Activated T-helper 1 cell treated with anti-CD3 and anti-CD28 coated beads, Interleukin-12 subunit alpha, Interleukin-12 subunit beta, Interleukin-2, Interleukin-4 antibody, amounts not matched to agents 30 ng/mL and 10 ng/mL and 1 ng/mL, durations not matched to agents 14 hours and 24 hours and 36 hours (primary cell): ENCODE measurements around the gene CD40LG. TPM values are rescaled to one million over a fixed set of nuclear protein-coding genes. Genes with fewer than 3 reads are reported as not detected.

Source experiments
- DNase-seq: peaks from one replicate; pipeline ENCODE4 v3.0.0; 2021; ENCODE audit warnings: low spot score
- H3K27ac Mint-ChIP-seq: one replicate; pipeline ENCODE4 v1.8.0; 2021; ENCODE audit warnings: mild to moderate bottlenecking, mixed read lengths
- H3K27me3 Mint-ChIP-seq: one replicate; pipeline ENCODE4 v1.8.0; 2022; ENCODE audit warnings: mild to moderate bottlenecking, moderate library complexity, mixed read lengths; ENCODE audit not compliant: insufficient read depth
- H3K36me3 Mint-ChIP-seq: one replicate; pipeline ENCODE4 v1.8.0; 2021; ENCODE audit warnings: low read depth, mixed read lengths
- H3K4me1 Mint-ChIP-seq: one replicate; pipeline ENCODE4 v1.8.0; 2021; ENCODE audit warnings: low read depth, mixed read lengths
- H3K4me3 Mint-ChIP-seq: one replicate; pipeline ENCODE4 v1.8.0; 2021; ENCODE audit warnings: mild to moderate bottlenecking, moderate library complexity, mixed read lengths
- H3K9me3 Mint-ChIP-seq: one replicate; pipeline ENCODE4 v1.8.0; 2021; ENCODE audit warnings: mixed read lengths
- intact Hi-C: fragments of 100-400 bp; cut with micrococcal nuclease; formaldehyde crosslinking; loops from one replicate; pipeline ENCODE4 v1.15.1; 2024
- total RNA-seq: library from RNA; stranded (reverse); gene quantifications from 2 replicates; pipeline ENCODE4 v1.2.3, GENCODE V29; 2022

Gene CD40LG
- total RNA-seq, 1 donor from 2014 or later, result 261 TPM

GRCh38 chrX:136687457-136687856, 39.5 kb downstream of the CD40LG start:
- Mint-ChIP-seq H3K27me3 (no peaks in the 10 kb centered on the region), H3K4me3 (peak overlapping the region; percentile 39), H3K9me3 (no peaks in the 10 kb centered on the region), H3K27ac (peak overlapping the region; percentile 90), H3K36me3 (peaks cover 14% of the 10 kb centered on the region), H3K4me1 (peaks cover 47% of the 10 kb centered on the region)
- DNase-seq, result no peak
- intact Hi-C loops, result no loop called here

DNA sequence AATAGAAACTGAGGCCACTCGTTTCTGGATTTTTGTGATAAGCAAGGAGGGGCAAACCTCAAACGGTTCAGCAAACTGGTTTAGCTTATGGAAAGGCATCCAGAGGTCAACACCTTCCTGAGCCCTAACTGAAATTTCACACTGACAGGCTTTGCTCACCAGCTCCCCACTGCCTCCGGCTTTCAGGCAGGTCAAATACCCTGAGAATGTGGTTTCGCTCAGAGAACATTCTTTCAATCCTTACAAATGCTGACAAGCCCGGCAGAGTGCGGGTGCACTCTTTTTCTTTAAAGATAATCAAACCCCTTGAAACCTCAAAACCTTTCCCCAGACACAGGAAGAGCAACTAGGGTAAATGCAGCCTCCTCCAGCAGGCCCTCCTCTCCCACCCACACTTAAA, 41.5 kb downstream of the CD40LG start:
- H3K27me3 Mint-ChIP-seq, result no peaks in the 10 kb centered on the region
- peak overlapping the region; percentile 92 for H3K27ac Mint-ChIP-seq
- DNase-seq, result no peak
- H3K4me1 Mint-ChIP-seq, result peaks cover 58% of the 10 kb centered on the region
- no peaks in the 10 kb centered on the region for H3K9me3 Mint-ChIP-seq
- H3K4me3 Mint-ChIP-seq, result peak overlapping the region; percentile 59
- intact Hi-C loops, result no loop called here
- peaks cover 13% of the 10 kb centered on the region for H3K36me3 Mint-ChIP-seq

GRCh38 chrX:136691028-136691809, 43.3 kb downstream of the CD40LG start:
- Mint-ChIP-seq H3K4me1 (peaks cover 76% of the 10 kb centered on the region), H3K27me3 (no peaks in the 10 kb centered on the region), H3K27ac (peak overlapping the region; percentile 84), H3K4me3 (no peak overlapping the region), H3K36me3 (peaks cover 15% of the 10 kb centered on the region), H3K9me3 (no peaks in the 10 kb centered on the region)
- intact Hi-C loops, result loop anchor here (10.0 kb wide), 3 partner anchors 296 to 666 kb away; partner anchors contain the start of gene MAP7D3
- no peak for DNase-seq

- no peaks in the 10 kb centered on the region for H3K27me3 Mint-ChIP-seq
- H3K27ac Mint-ChIP-seq, result no peak overlapping the region
- no peak for DNase-seq
- H3K36me3 Mint-ChIP-seq, result peaks cover 17% of the 10 kb centered on the region
- H3K9me3 Mint-ChIP-seq, result no peaks in the 10 kb centered on the region
- intact Hi-C loops, result loop anchor here (10.0 kb wide), 3 partner anchors 297 to 667 kb away; partner anchors contain the start of gene MAP7D3
- peaks cover 79% of the 10 kb centered on the region for H3K4me1 Mint-ChIP-seq
- no peak overlapping the region for H3K4me3 Mint-ChIP-seq
Measured at GRCh38 chrX:136692271-136692670, 44.3 kb downstream of the CD40LG start.

DNA sequence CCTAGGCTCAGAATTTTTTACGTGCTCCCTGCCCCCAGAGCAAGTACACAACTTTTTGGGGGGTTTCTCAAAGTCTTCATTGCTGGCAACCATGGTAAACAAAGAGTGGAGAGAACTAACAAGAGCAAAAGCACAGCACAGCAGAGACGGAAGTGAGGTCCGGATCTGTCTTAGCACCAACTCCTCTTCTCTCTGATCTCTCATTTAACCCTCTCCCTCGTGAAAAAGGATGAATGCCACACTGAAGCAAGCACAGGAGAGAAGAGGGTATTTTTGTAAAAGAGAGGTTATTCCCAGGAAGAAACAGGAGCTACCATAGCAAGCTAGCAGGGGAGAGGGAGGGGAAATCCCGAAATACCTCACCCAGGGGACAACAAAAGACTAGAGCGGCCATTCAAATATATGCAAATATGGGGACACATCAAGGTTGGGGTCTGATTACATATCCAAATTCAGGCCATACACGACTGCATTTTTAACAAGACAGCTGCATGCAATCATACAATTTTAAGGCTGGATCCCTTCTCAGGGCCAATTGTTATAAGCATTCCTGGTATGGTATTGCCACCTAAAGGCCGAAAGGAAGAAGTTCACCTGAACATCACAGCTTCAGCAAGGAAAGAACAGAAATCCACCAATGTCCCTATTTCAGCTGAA, 46.6 kb downstream of the CD40LG start:
- H3K4me1 Mint-ChIP-seq, result peaks cover 70% of the 10 kb centered on the region
- no peaks in the 10 kb centered on the region for H3K9me3 Mint-ChIP-seq
- no peak for DNase-seq
- no peaks in the 10 kb centered on the region for H3K27me3 Mint-ChIP-seq
- peaks cover 20% of the 10 kb centered on the region for H3K36me3 Mint-ChIP-seq
- H3K4me3 Mint-ChIP-seq, result peak overlapping the region; percentile 80
- H3K27ac Mint-ChIP-seq, result peak overlapping the region; percentile 99
- intact Hi-C loops, result loop anchor here (1.0 to 10.0 kb wide), 12 partner anchors 21 to 670 kb away; partner anchors contain the start of genes HTATSF1 and MAP7D3

- intact Hi-C loops, result loop anchor here (10.0 kb wide), 3 partner anchors 302 to 672 kb away; partner anchors contain the start of gene MAP7D3
- Mint-ChIP-seq H3K36me3 (peaks cover 32% of the 10 kb centered on the region), H3K9me3 (peaks cover 10% of the 10 kb centered on the region), H3K27me3 (no peaks in the 10 kb centered on the region), H3K27ac (peak overlapping the region; percentile 74), H3K4me3 (no peak overlapping the region), H3K4me1 (peaks cover 51% of the 10 kb centered on the region)
- DNase-seq, result no peak
Measured at GRCh38 chrX:136697156-136697555, 49.2 kb downstream of the CD40LG start.

- DNase-seq, result no peak
- Mint-ChIP-seq H3K4me1 (peaks cover 36% of the 10 kb centered on the region), H3K36me3 (peaks cover 19% of the 10 kb centered on the region), H3K4me3 (no peak overlapping the region), H3K9me3 (no peaks in the 10 kb centered on the region), H3K27me3 (no peaks in the 10 kb centered on the region), H3K27ac (peak overlapping the region; percentile 48)
- intact Hi-C loops, result no loop called here
Measured at GRCh38 chrX:136708348-136708747, 60.4 kb downstream of the CD40LG start.

Other genes with a start within 250 kb of the CD40LG start
- gene BRS3, start 160.2 kb upstream of the CD40LG start, total RNA-seq, result not detected in 2 replicates
- gene HTATSF1, start 150.6 kb upstream of the CD40LG start, total RNA-seq, result 50.2 and 54.2 TPM in 2 replicates
- gene VGLL1, start 115.9 kb upstream of the CD40LG start, total RNA-seq, result not detected in 2 replicates
- gene ARHGEF6, start 132.8 kb downstream of the CD40LG start, total RNA-seq, result 39.8 and 40.8 TPM in 2 replicates
- gene RBMX, start 232.6 kb downstream of the CD40LG start, total RNA-seq, result 308 and 327 TPM in 2 replicates